Kidney (tissue), 14 donors: ENCODE results near the gene EPHA2. TPM values are rescaled to one million over a fixed set of nuclear protein-coding genes. Genes with fewer than 3 reads are reported as not detected.

Experiments used
- DNase-seq, 5 donors: peaks; one replicate each; pipeline ENCODE4 v3.0.0-alpha.2; 2013 to 2020
- FAIRE-seq: peaks from 2 replicates; lab custom pipeline; 2012; peaks lifted over from hg19 to GRCh38; lab: Jason Lieb, UNC
- H3K27ac ChIP-seq, 2 donors: one replicate each; pipeline ENCODE4 v1.7.0; 2013; ENCODE audit warnings: low read depth in 2 of 2, low read length in 2 of 2, inconsistent platforms in 1 of 2
- H3K27me3 ChIP-seq: one replicate; pipeline ENCODE4 v1.7.1; 2013; ENCODE audit warnings: low read length, inconsistent platforms; ENCODE audit not compliant: control insufficient read depth, insufficient read depth
- H3K36me3 ChIP-seq, 3 donors: one replicate each; pipeline versions ENCODE4 v1.7.0 to v1.7.1; 2013; ENCODE audit warnings: low read length in 3 of 3, control low read depth in 1 of 3, inconsistent platforms in 1 of 3; ENCODE audit not compliant: insufficient read depth in 3 of 3, control insufficient read depth in 2 of 3
- H3K4me1 ChIP-seq, 3 donors: one replicate each; pipeline versions ENCODE4 v1.7.0 to v1.7.1; 2013; ENCODE audit warnings: low read length in 3 of 3, inconsistent platforms in 1 of 3, low read depth in 1 of 3; ENCODE audit not compliant: control insufficient read depth in 2 of 3, insufficient read depth in 2 of 3
- H3K4me3 ChIP-seq, 3 donors: one replicate each; pipeline versions ENCODE4 v1.7.0 to v1.8.1; 2013; ENCODE audit warnings: low read length in 3 of 3, control low read depth in 1 of 3, inconsistent platforms in 1 of 3
- H3K9ac ChIP-seq, 3 donors: one replicate each; pipeline versions ENCODE4 v1.7.0 to v1.7.1; 2013; ENCODE audit warnings: low read length in 3 of 3, control low read depth in 1 of 3, inconsistent platforms in 1 of 3
- H3K9me3 ChIP-seq, 3 donors: one replicate each; pipeline versions ENCODE4 v1.7.0 to v1.7.1; 2013; ENCODE audit warnings: low read length in 3 of 3, control low read depth in 1 of 3, inconsistent platforms in 1 of 3; ENCODE audit not compliant: control insufficient read depth in 2 of 3, insufficient read depth in 1 of 3
- CTCF ChIP-seq: IDR thresholded peaks from 3 replicates; pipeline ENCODE4 v1.5.1; 2012; ENCODE audit warnings: mild to moderate bottlenecking, moderate library complexity, borderline replicate concordance; ENCODE audit not compliant: insufficient read depth; ENCODE audit errors: extremely low read depth
- intact Hi-C: fragments of 100-400 bp; cut with DNase I; formaldehyde crosslinking; loops from one replicate; pipeline ENCODE4 v1.11.1; 2022
- polyA plus RNA-seq: library from polyadenylated mRNA; stranded (reverse); fragments of 350-450 nt; fragmentation: Illumina TruSeq; extraction: RNeasy Lipid Tissue Mini Kit (QIAGEN cat#74804); gene quantifications from one replicate; pipeline ENCODE4 v1.2.3, GENCODE V29; 2014; ENCODE audit warnings: low read depth, low replicate concordance; ENCODE audit not compliant: insufficient read depth
- total RNA-seq: library from RNA; stranded (reverse); fragmentation: NEBNext Ultra II Directional; extraction: Animal tissue kit (Norgen Biotek cat#: 25700); gene quantifications from one replicate; pipeline ENCODE4 v1.2.1, GENCODE V29; 2021
- donor health status: control.
- donor health status: control.
- donor health status: control.
- donor health status: control.
- donor health status: control.
- donor health status: DM: yes; HTN: yes; CAD: no.
- donor health status: Normal renal cell carcinoma (clear cell type).

EPHA2 gene
- total and polyA plus RNA-seq, 2 donors from 2014 or later: 5.5 to 34.2 TPM

GRCh38 chr1:16117936-16118335 is 37.9 kb downstream of the EPHA2 start:
- Histone ChIP-seq H3K36me3 (no peaks in the 10 kb centered on the region), H3K4me3 (no peak overlapping the region), H3K27ac (no peak overlapping the region), H3K9ac (no peak overlapping the region), H3K27me3 (no peaks in the 10 kb centered on the region), H3K4me1 (peaks cover 0 to 4% (median 0%) of the 10 kb centered on the region in 3 donors), H3K9me3 (no peaks in the 10 kb centered on the region)
- intact Hi-C loops: no loop called here
- FAIRE-seq (no peak), DNase-seq (no peak)
- no peak for TF ChIP-seq CTCF

GRCh38 chr1:16117369-16117768 is 38.5 kb downstream of the EPHA2 start:
- H3K4me3 ChIP-seq: no peak overlapping the region
- H3K9ac ChIP-seq: no peak overlapping the region
- TF ChIP-seq CTCF: no peak
- no peaks in the 10 kb centered on the region for H3K9me3 ChIP-seq
- no peaks in the 10 kb centered on the region for H3K27me3 ChIP-seq
- H3K36me3 ChIP-seq: no peaks in the 10 kb centered on the region
- intact Hi-C loops: no loop called here
- peaks cover 0 to 2% (median 0%) of the 10 kb centered on the region in 3 donors for H3K4me1 ChIP-seq
- H3K27ac ChIP-seq: no peak overlapping the region
- DNase-seq: peak in 1 of 5 donors; percentile 24
- FAIRE-seq: no peak

- no peaks in the 10 kb centered on the region for H3K36me3 ChIP-seq
- no peak overlapping the region for H3K27ac ChIP-seq
- H3K9ac ChIP-seq: no peak overlapping the region
- peak in 1 of 5 donors; percentile 19 for DNase-seq
- intact Hi-C loops: no loop called here
- no peaks in the 10 kb centered on the region for H3K27me3 ChIP-seq
- FAIRE-seq: no peak
- TF ChIP-seq CTCF: no peak
- no peaks in the 10 kb centered on the region for H3K9me3 ChIP-seq
- H3K4me3 ChIP-seq: no peak overlapping the region
- H3K4me1 ChIP-seq: peaks cover 0 to 2% (median 0%) of the 10 kb centered on the region in 3 donors
Measured at GRCh38 chr1:16116625-16117024, 39.2 kb downstream of the EPHA2 start.

GRCh38 chr1:16116002-16116401 is 39.9 kb downstream of the EPHA2 start:
- no peak overlapping the region for H3K4me3 ChIP-seq
- DNase-seq (peak in 3 of 5 donors; percentile 33 to 65 (median 39)), FAIRE-seq (no peak)
- H3K4me1 ChIP-seq: peaks cover 0 to 2% (median 0%) of the 10 kb centered on the region in 3 donors
- no peaks in the 10 kb centered on the region for H3K36me3 ChIP-seq
- H3K9ac ChIP-seq: no peak overlapping the region
- no peaks in the 10 kb centered on the region for H3K27me3 ChIP-seq
- no peak overlapping the region for H3K27ac ChIP-seq
- TF ChIP-seq CTCF: no peak
- intact Hi-C loops: no loop called here
- H3K9me3 ChIP-seq: no peaks in the 10 kb centered on the region
